Suppressor macrophage (primary cell): ENCODE results near the gene MCM3AP.

Source experiments
- DNase-seq, 4 experiments: peaks; one replicate each; pipeline ENCODE4 v3.0.0-alpha.2; 2020 to 2022
- total RNA-seq, 17 experiments: gene quantifications; one replicate each; lab custom pipeline; 2026; ENCODE audit warnings: mixed read lengths in 6 of 17, inconsistent platforms in 3 of 17; lab: John Stamatoyannopoulos, UW

MCM3AP gene
- 105 to 243 (median 166) reads per million in 17 experiments for total RNA-seq

DNA sequence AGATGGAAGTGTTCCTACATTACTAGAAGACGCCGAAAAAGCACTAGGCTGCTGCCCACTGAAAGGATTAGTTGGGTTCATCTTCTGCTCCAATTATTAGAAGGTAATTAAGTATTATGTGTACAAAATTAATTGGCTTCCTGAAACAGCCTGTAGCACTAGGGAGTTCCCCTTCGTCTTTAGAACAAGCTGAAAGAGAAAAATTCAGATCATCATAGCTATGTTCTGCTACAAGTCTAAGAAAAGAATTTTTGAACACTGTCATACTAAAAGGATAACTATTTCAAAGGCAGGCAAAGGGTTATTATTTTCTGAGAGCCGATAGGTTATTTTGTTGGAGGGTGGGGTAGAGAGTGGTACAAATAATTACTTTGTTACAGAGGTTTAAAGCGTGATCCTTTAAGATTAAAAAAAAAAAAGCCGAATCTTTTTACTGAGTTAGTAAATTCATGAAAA, at the start of gene MCM3AP:
Gene MCM3AP (minus strand): TSS at position 406 of the 456 bp plus-strand sequence. CDS start 325 bp downstream, at position 81.
- no peak for DNase-seq

DNA sequence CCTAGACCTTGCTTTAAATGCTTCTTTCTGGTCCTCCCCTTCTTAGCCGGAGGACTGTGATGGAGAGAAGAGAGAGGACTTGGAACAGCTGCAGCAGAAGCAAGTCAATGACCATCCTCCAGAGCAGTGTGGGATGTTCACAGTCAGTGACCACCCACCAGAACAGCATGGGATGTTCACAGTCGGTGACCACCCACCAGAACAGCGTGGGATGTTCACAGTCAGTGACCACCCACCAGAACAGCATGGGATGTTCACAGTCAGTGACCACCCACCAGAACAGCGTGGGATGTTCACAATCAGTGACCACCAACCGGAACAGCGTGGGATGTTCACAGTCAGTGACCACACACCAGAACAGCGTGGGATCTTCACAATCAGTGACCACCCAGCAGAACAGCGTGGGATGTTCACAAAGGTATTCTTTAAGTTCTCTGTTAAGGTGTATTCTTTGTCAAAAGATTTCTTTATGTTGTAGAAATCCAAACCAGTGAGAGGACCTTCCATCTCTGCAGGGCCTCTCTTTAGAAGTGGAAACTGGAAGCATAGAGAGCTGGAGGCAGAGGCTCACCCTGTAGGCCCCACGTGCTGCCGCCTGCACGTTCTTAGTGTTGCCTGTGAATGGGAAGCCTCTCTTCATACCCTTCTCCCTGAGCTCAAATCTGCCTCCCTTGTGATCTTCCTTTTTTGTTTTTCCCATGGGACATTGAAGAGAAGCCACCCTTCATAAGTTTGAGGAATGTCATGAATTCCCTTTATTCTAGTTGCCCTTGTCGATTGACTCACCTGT, 49.1 kb upstream of the MCM3AP start:
- DNase-seq, result no peak

GRCh38 chr21:46329796-46330195, 44.4 kb upstream of the MCM3AP start:
- no peak for DNase-seq

DNA sequence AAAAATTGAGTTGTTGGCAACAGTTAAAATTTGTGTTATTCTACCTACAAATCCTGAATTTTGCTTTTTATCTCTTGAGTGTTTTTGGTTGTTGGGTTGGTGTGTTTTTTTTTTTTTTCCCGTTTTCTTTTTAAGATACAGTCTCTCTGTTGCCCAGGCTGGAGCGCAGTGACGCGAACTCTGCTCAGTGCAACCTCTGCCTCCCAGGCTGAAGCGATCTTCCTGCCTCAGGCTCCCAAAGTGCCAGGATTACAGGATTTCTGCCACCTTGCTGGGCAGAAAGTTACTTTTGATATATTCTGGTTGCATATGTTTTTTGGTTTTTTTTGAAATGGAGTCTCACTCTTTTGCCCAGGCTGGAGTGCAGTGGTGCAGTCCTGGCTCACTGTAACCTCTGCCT, 42.7 kb upstream of the MCM3AP start:
- no peak for DNase-seq

GRCh38 chr21:46327711-46328110, 42.3 kb upstream of the MCM3AP start:
- no peak for DNase-seq

GRCh38 chr21:46326110-46326703, 40.8 kb upstream of the MCM3AP start:
- DNase-seq, result no peak

GRCh38 chr21:46325073-46325912, 39.9 kb upstream of the MCM3AP start:
- peak; percentile 13 to 64 (median 35) for DNase-seq

GRCh38 chr21:46324390-46325072, 39.1 kb upstream of the MCM3AP start:
- DNase-seq, result peak; percentile 91 to 97 (median 95)

GRCh38 chr21:46323710-46324389, 38.4 kb upstream of the MCM3AP start, which contains the start of the genes C21orf58 and PCNT:
TSS of gene C21orf58 (minus strand) at chr21:46323870. CDS start at chr21:46322738, 1,132 bp downstream.
TSS of gene PCNT (plus strand) at chr21:46324156. CDS start at chr21:46324229, 73 bp downstream.
- DNase-seq, result peak; percentile 99 to 100 (median 100)

- DNase-seq, result peak in 3 of 4 experiments; percentile 12 to 32 (median 19)
These were observed 37.9 kb upstream of the MCM3AP start for GRCh38 chr21:46323227-46323709.

- peak; percentile 49 to 72 (median 59) for DNase-seq
These were observed 37.2 kb upstream of the MCM3AP start for GRCh38 chr21:46322351-46323226.

DNA sequence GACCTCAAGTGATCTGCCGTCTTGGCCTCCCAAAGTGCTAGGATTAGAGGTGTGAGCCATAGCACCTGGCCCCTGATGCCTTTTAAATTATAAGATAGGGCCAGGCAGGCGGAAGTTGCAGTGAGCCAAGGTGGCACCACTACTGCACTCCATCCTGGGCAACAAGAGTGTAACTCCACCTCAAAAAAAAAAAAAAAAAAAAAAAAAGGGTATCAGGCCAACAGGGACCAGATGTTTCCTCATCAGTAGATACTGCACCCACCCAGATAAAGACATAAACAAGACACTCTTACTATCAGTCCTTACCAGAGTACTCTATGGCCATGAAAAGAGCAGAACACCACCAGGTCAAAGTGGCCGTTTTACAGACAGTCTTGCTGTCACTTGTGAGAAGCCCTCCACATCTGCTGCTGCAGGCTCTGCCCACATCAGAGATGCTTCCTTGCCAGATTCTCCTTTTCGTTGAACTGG, 35.0 kb upstream of the MCM3AP start:
- DNase-seq, result no peak

GRCh38 chr21:46319186-46319585, 33.8 kb upstream of the MCM3AP start:
- DNase-seq, result no peak

DNA sequence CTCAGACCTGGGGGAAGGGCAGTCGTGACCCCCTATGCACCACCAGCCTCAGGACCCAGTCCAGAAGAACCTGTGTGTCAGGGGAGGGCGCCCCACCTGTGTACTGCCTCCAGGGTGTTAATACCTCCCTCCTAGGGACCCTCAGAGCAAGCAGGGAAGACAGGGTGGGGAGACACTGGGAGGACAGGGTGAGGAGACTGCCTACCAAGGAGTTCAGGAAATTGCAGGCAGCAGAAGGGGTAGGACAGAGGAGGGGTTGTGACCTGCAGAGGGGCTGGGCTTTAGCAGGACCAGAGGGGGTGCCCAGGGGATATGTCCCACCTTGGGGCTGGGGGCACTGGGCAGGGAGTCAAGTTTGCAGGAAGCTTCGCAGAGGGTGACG, 33.0 kb upstream of the MCM3AP start:
- no peak for DNase-seq

- no peak for DNase-seq
These were observed 32.5 kb upstream of the MCM3AP start for GRCh38 chr21:46317710-46318463.

- DNase-seq, result no peak
These were observed 31.4 kb upstream of the MCM3AP start for GRCh38 chr21:46316708-46317324.

- DNase-seq, result no peak
These were observed 29.1 kb upstream of the MCM3AP start for GRCh38 chr21:46314441-46315020.

DNA sequence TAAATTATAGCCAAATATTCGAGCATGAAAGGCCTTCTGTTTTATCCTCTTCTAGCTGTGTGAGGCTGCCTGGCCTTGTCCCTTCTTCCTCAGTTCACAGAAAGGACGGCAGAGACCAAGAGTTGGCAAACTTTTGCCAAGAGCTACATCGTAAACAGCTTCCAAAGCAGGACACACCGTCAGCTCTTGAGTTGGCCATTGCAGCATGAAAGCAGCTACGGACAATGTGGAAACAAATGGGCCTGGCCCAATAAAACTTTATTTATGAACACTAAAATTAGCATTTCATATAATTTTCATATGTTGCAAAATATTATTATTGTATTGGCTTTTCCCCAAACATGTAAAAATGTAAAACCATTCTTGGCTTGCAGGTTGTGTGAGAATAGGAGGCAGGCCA, 27.5 kb upstream of the MCM3AP start:
- no peak for DNase-seq

GRCh38 chr21:46311568-46311967, 26.2 kb upstream of the MCM3AP start:
- no peak for DNase-seq
